Midbrain (tissue), 1 donor: ENCODE data around the gene MGP.

Experiments
- DNase-seq: peaks from one replicate; lab custom pipeline; 2025; lab: John Stamatoyannopoulos, UW

MGP gene

GRCh38 chr12:14903386-14904098 lies 17.9 kb upstream of the MGP start:
- DNase-seq: no peak

DNA sequence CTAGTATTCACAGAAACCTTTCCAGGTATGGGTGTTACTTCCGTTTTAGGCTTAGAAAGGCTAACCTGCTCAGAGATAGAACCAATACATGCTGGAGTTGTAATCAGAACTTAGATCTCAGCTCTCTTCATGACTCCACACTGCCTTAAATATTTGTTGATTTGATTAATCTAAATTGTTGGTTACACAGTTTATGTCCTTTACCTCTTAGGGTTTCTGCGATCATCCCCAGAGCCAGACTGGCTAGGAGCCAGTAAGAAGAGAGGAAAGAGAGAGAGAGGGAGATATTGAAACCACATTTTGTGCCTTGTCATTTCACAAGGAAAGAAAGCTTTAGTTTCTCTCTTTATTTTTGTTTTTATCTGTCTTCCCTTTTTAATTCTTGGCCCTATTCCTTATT lies 16.8 kb upstream of the MGP start:
- DNase-seq: no peak

DNA sequence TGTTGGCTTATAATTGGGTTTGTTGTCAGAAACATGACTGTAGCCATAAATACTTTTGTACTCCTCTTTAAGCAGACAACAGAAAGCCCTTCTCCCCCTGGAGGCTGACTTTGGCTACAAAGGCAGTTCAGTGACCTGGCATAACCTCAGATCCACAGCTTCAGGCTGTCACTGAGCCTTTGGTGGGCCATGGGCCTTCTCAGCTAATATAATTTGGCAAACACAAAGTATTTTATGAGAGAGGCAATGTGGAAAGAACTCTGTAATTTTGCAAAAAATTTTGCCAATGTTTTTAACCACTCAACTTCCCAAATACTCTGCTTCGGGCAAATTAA lies 15.5 kb upstream of the MGP start:
- DNase-seq: no peak

GRCh38 chr12:14900521-14901227 lies 15.0 kb upstream of the MGP start:
- DNase-seq: no peak

GRCh38 chr12:14896521-14897169 lies 11.0 kb upstream of the MGP start:
- DNase-seq: no peak

GRCh38 chr12:14893506-14894250 lies 8.0 kb upstream of the MGP start:
- DNase-seq: no peak

DNA sequence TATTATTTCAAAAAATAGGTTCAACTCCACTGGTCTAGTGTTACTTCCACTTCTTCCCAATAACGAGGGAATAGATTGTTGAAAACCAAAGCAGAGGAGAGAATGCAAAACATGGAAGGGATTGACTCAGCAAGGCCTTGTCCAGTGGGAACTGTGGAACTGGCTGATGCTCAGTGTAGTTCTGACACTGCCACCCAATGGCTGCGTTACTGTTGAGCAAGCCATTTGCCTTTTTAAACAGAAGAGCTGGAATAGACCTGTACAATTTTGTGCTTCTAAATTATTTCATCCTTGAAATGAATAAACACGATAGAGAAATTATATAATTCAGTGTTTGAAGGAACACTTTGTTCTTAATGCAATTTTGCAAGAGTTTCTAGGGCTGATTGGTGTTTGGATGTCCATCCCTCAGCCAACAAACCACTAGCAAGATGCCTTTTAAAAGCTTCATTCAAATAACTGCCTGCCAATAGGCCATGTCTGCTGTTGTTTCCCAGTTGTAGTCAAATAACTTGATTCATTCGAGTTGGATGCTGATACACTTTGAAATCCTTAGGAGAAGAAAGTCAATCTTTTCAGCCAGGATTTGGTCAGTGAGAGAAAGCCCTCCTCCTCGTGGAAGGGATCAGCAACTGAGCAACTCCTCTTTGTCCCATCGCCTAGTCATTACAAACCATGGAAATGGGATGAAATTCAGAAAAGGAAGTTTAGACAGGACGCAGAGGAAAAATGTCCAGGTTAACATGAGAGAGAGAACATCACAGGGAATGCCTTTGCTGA lies 7.3 kb upstream of the MGP start:
- DNase-seq: peak; percentile 66

DNA sequence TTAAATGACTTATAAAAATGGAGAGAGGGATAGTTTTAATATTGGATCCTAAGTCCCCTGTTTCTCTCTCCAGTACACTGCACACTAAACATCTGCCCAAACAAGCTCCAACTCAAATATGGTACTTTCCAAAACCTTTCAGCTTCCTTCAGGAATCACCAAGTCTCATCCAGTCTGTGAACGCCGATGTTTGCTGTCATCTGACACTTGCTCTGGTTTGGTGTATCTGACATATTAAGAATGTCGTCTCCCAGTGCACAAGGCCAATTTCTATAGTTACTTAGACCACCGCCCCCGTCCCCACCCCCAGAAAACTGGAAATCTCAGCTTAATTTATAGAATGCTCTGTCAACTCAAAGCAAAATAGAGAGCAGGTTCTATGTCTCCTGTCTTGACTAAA lies 5.0 kb upstream of the MGP start:
- no peak for DNase-seq

- no peak for DNase-seq
Measured at GRCh38 chr12:14886271-14886670, 617 bp upstream of the MGP start.

DNA sequence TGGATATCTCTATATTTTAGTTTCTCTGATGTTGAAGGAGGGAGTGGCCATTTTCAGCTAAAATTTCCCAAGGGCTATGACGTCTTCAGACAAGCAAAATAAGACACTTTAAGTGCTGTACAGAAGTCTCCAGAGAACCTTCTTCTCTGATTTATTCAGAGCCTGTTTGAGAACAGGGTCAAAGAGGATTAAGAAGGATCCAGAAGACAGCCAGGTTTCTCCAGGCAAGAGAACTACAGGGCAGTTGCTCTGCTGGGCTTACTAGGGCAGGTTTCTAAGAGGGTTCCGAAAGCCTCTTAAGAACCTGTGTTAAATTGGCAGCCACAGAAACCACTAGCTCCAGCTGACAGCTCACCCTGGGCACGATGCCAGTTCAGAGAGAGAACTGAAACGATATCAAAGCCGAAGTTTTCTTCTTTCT lies 1.2 kb downstream of the MGP start:
- peak; percentile 77 for DNase-seq

GRCh38 chr12:14883686-14884085 lies 2.0 kb downstream of the MGP start:
- DNase-seq: no peak

DNA sequence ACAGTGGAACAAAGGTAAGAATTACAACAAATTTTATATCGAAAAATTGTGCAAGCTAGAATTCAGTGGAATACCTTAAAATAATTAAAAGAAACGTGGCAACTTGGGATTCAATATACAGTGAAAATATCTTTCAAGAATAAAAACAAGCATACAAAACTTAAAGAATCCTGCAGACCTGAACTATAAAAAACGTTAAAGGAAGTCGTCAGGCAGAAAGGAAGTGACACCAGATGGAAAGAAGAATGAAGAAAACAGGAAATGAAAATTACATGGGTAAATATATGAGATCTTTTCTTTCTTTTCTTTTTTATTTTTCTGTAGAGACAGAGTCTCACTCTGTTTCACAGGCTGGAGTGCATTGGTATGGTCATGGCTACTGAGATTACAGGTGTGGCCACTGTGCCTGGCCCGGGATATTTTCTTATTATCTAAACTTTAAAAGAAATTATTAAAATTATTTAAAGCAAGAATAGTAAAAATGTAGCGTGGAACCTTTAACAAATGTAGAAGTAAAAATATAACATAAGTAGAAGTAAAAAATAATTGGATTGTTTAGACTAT lies 4.7 kb downstream of the MGP start:
- DNase-seq: no peak

GRCh38 chr12:14879222-14879933 lies 6.3 kb downstream of the MGP start:
- DNase-seq: no peak

GRCh38 chr12:14878488-14878887 lies 7.2 kb downstream of the MGP start:
- no peak for DNase-seq

DNA sequence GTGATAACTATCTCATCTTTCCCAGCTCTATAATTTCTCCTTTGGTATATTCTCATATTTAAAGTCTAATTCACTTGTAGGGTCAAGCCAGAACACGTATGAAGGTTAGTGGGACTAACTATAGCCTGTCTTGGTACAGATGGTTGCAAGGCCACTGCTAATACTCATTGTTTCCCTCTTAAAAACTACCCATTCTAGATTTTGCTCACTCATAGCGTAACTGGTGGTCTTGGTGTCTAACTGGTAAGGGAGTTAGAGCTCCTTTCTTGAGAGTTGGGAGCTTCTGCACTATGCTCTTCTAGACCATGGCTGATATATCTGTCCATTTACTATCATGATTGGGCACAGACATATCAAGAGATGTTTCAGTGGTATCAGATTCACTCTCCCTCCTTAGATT lies 8.8 kb downstream of the MGP start:
- DNase-seq: no peak

- no peak for DNase-seq
Measured at GRCh38 chr12:14874882-14875281, 10.8 kb downstream of the MGP start.

DNA sequence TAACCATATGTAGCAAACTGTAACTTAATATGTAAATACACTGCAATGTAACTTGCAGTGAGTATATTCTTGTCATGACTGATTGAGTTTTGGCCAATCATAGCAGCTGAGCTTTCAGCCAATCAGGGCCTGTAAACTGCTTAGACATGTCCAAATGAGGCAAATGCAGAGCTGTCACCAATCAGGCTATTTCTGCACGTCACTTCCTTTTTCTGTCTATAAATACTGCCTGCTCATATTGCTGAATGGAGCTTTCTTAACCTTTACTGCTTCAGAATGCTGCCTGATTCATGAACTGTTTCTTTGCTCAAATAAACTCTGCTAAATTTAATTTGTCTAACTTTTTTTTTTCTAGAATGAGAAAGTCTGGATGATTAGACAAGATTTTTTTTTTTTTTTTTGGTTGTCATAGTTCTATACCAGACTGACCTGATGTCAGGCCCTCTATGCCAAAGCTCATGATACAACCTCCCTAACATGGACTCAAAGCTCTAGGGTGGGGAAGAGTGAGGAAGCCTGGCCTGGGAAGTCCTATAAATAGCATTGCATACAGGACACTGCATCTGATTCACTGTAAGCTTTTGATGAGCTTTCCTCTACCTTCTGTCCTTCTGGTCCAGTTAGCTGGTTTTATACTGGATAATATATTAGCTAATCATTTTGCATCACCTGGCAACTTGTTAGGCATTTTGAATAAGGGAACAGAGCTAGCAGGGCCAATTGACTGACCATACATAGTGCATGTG lies 12.0 kb downstream of the MGP start:
- DNase-seq: no peak

DNA sequence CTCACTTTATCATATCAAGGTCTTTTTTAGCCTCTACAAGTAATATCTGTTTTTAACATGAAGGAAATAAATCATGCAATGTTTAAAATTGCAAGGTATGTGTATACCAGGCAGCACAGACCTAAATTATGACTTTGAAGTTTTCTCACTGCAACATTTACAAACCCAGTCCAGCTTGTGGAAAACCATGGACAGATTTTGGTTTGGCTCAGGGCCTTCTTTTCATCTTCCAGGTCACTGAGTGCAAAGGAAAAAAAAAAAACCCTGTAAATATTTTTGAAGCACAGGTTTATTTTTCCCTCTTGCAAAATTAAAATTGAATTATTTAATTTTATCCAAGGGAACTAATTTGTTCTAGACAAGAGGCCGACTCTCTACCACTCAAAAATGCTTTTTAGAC lies 13.8 kb downstream of the MGP start:
- DNase-seq: no peak

- DNase-seq: no peak
Measured at GRCh38 chr12:14871247-14871646, 14.4 kb downstream of the MGP start.

DNA sequence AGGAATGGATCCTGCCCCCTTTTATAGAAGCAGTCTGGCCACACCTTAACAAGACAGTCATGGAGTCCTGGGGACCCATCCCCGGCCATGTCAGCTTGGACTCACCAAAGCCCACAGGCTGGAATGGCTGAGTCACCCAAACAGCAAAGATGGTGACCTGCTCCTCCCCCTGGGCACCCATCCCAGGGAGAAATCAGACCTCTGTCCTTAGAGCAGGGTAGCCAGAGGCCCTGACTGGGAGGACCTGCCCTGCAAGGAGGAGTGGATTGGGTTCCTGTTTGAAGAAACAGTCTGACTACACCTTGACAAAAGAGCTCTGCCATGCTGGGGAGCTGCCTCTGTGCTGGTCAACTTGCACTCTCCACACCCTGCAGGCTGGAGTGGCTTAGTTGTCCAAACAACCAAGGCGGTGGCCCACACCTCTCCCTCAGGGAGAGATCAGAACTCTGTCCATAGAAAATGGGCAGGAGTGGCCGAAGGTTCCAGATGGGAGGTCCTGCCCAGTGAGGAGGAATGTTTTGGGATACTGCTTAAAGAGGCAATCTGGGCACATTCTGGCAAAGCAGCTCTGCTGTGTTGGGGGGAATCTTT lies 16.6 kb downstream of the MGP start:
- no peak for DNase-seq
